T-helper 1 cell treated with Interleukin-12 subunit alpha and Interleukin-12 subunit beta and Interleukin-4 antibody, amounts not matched to agents 30 μg/mL and 1 μg/mL, for 36 hours (primary cell): ENCODE measurements around the gene DHX35.
"Not testable (repeated sequence)": the region's sequence is repeated elsewhere in the genome, so short reads cannot be mapped to it uniquely, and the experiment has no call there.

Experiments
- H3K27ac Mint-ChIP-seq: one replicate; pipeline ENCODE4 v1.8.0; 2021; ENCODE audit warnings: mild to moderate bottlenecking, mixed read lengths
- H3K27me3 Mint-ChIP-seq: one replicate; pipeline ENCODE4 v1.8.0; 2021; ENCODE audit warnings: low read depth, mixed read lengths
- H3K36me3 Mint-ChIP-seq: one replicate; pipeline ENCODE4 v1.8.0; 2021; ENCODE audit warnings: low read depth, mixed read lengths
- H3K4me1 Mint-ChIP-seq: one replicate; pipeline ENCODE4 v1.8.0; 2021; ENCODE audit warnings: low read depth, mixed read lengths
- H3K4me3 Mint-ChIP-seq: one replicate; pipeline ENCODE4 v1.8.0; 2021; ENCODE audit warnings: mild to moderate bottlenecking, moderate library complexity, mixed read lengths
- H3K9me3 Mint-ChIP-seq: one replicate; pipeline ENCODE4 v1.8.0; 2021; ENCODE audit warnings: mixed read lengths

The DHX35 gene

GRCh38 chr20:38953630-38954340 is 8.4 kb upstream of the DHX35 start:
- no peak overlapping the region for H3K27ac Mint-ChIP-seq
- H3K36me3 Mint-ChIP-seq = peaks cover 15% of the 10 kb centered on the region
- H3K9me3 Mint-ChIP-seq = no peaks in the 10 kb centered on the region
- peaks cover 3% of the 10 kb centered on the region for H3K4me1 Mint-ChIP-seq
- no peaks in the 10 kb centered on the region for H3K27me3 Mint-ChIP-seq
- no peak overlapping the region for H3K4me3 Mint-ChIP-seq

DNA sequence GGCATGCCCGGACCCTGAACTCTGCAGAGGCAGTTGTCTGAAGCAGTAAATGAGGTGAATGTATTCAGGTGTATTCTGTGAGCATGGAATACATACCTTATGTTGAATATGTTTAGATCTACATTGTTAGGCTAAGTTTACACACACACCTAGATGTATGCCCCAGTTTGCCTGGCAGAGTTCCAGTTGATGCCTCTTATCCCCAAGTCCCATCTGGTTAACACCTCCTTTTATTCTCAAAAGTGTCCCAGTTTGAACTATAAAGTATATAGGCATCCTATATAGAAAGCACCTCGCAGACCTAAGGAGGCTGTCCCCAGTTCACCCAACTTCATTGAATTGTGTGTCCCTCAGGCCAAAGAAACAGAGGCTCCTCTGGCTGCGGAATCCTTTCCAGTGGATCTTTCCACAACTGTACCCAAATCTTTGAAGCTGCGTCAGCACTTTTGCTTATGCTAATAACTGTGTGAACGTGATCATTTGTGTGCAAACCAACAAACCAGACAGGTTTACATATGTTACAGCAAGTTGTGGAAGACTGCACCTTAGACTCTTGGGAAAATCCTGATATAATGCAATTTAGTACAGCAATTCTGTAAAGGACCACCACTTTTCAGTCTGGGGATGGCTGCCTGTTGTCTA is 4.8 kb upstream of the DHX35 start:
- peaks cover 7% of the 10 kb centered on the region for H3K36me3 Mint-ChIP-seq

DNA sequence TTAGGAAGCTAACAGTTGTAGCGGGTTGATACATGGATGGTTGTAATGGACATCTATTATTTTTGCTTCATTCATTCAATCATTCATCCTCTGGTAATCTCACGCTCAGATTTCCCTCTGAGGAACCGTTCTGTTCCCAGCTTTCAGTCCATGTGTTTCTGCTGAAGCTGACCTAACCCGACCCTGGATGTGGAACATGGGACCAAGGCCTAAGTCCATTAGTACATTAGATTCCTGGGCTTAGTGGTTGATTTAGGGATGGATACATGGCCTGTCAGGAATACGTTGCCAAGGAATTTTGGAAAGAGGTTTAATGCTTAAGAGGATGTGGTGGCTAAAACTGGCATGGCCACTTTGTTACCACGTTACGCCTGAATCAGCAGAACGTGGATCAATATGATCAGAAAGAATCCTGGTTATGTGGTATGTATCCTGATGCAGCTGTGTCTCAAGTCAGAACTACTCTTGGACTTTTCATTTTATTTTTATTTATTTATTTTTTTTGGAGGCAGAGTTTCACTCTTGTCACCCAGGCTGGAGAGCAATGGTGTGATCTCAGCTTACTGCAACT is 4.1 kb upstream of the DHX35 start:
- H3K27me3 Mint-ChIP-seq = no peaks in the 10 kb centered on the region
- no peak overlapping the region for H3K27ac Mint-ChIP-seq
- peaks cover 6% of the 10 kb centered on the region for H3K36me3 Mint-ChIP-seq
- H3K4me3 Mint-ChIP-seq = no peak overlapping the region
- H3K4me1 Mint-ChIP-seq = peaks cover 16% of the 10 kb centered on the region
- H3K9me3 Mint-ChIP-seq = no peaks in the 10 kb centered on the region

More for the DNA sequence above, 4.8 kb upstream of the DHX35 start:
- H3K4me3 Mint-ChIP-seq = no peak overlapping the region
- no peaks in the 10 kb centered on the region for H3K27me3 Mint-ChIP-seq
- no peak overlapping the region for H3K27ac Mint-ChIP-seq
- H3K4me1 Mint-ChIP-seq = peaks cover 14% of the 10 kb centered on the region
- H3K9me3 Mint-ChIP-seq = no peaks in the 10 kb centered on the region

DNA sequence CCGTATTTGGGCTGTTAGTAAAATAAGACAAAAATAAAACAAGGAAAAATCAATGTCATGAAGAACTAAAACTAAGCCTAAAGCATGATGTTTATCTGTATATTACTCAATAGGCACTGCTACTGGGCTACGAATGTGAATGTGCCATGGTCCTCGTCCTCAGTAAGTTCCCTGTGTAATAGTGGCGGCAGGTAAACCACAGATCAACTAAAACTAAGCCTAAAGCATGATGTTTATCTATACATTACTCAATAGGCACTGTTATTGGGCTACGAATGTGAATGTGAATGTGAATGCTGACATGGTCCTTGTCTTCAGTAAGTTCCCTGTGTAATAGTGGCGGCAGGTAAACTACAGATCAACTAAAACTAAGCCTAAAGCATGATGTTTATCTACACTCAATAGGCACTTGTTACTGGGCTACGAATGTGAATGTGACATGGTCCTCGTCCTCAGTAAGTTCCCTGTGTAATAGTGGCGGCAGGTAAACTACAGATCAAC is 1.9 kb upstream of the DHX35 start:
- H3K27me3 Mint-ChIP-seq, H3K27ac Mint-ChIP-seq, H3K4me3 Mint-ChIP-seq, H3K9me3 Mint-ChIP-seq: not testable (repeated sequence)
- H3K4me1 Mint-ChIP-seq = peaks cover 25% of the 10 kb centered on the region
- peaks cover 11% of the 10 kb centered on the region for H3K36me3 Mint-ChIP-seq

DNA sequence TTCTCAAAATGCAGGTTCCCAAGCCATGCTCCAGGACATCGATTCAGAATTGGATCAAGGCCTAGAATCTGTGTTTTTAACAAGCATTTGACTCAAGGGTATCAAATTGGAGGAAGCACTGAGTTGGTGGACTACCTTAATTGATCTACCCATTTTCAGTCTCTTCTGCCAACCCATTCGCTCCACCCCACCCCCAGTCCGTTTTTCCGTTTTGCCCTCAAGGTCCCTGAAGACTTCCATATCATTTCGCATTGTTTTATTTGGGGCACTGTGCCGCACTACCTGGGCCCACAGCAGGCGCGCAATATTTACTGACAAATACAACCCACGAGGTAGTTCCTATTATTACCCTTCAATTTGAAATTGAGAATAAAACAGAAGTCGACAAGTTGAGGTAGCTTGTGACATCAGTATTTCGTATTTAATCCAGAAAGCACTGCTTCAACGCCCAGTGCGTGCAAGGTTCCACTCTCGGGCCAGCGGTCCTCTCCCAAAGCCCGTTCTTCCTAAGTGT is 557 bp upstream of the DHX35 start:
- H3K27me3 Mint-ChIP-seq = no peaks in the 10 kb centered on the region
- H3K4me3 Mint-ChIP-seq = peak overlapping the region; percentile 91
- H3K9me3 Mint-ChIP-seq = no peaks in the 10 kb centered on the region
- H3K4me1 Mint-ChIP-seq = peaks cover 26% of the 10 kb centered on the region
- peak overlapping the region; percentile 94 for H3K27ac Mint-ChIP-seq
- H3K36me3 Mint-ChIP-seq = peaks cover 12% of the 10 kb centered on the region

DNA sequence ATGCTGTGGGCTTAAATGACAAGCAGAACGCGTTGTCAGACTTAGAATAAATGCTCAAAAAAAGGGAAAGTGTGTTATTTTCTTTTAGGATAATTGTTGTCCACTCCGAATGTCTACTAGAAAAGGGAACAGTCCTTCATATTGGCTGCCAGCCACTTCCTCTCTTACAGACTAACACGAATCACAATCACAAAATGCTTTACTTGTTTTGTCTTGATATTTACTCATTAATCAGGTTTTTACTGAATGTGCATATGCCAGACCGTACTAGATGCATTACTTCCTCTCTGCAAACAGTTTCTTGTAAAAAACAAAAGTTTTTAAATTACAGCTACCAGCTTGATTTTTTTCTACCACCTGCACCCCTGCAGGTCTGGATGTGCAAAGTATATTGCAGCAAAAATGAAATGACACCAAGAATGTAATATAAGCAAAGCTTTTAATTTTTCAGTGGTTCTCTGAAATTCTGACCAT is 821 bp downstream of the DHX35 start:
- Mint-ChIP-seq H3K36me3 (peaks cover 12% of the 10 kb centered on the region), H3K9me3 (no peaks in the 10 kb centered on the region), H3K4me3 (peak overlapping the region; percentile 92), H3K4me1 (peaks cover 28% of the 10 kb centered on the region), H3K27ac (peak overlapping the region; percentile 82), H3K27me3 (no peaks in the 10 kb centered on the region)

GRCh38 chr20:38963745-38964144 is 1.6 kb downstream of the DHX35 start:
- Mint-ChIP-seq H3K9me3 (no peaks in the 10 kb centered on the region), H3K36me3 (peaks cover 12% of the 10 kb centered on the region), H3K4me3 (no peak overlapping the region), H3K27ac (no peak overlapping the region), H3K4me1 (peaks cover 28% of the 10 kb centered on the region), H3K27me3 (no peaks in the 10 kb centered on the region)

DNA sequence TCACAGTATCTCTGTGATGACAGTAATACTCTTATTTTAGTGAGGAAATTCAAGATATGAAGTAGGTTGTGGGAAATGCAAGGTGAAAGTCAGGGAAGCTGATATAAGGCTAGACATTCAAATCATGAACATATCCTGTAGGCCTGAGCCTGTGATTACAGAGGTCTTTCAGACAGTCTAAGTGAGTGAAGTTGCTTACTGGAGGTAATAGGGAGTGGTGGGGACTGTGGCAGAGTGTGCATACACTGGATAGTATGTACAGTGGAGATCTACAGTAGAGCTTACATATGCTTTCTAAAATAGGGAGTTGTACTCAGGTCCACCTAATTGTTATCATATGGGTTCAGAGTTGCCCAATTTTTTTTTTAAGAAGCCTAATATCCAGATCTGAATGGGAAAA is 3.1 kb downstream of the DHX35 start:
- no peaks in the 10 kb centered on the region for H3K9me3 Mint-ChIP-seq
- H3K36me3 Mint-ChIP-seq = peaks cover 15% of the 10 kb centered on the region
- H3K27ac Mint-ChIP-seq = no peak overlapping the region
- H3K4me1 Mint-ChIP-seq = peaks cover 28% of the 10 kb centered on the region
- no peaks in the 10 kb centered on the region for H3K27me3 Mint-ChIP-seq
- no peak overlapping the region for H3K4me3 Mint-ChIP-seq

DNA sequence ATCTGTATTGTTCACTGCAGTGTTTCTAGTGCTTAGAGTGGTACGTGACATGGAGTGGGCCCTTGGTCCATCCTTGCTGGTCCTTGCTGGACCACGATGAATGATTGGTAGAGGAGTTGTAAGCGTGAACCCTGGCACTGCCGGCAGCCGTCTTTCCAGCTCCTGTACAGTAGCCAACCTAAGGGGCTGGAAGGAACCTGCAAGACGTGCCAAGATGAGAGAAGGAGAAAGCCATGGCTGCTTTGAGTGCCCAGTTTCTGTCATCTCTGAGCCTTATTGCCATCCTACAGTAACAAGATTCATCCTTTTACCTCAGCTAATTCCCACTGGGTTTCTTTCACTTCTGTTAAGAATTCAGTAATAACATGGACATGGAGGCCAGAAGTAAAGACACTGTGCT is 5.9 kb downstream of the DHX35 start:
- no peak overlapping the region for H3K4me3 Mint-ChIP-seq
- H3K27me3 Mint-ChIP-seq = no peaks in the 10 kb centered on the region
- peaks cover 13% of the 10 kb centered on the region for H3K4me1 Mint-ChIP-seq
- no peaks in the 10 kb centered on the region for H3K9me3 Mint-ChIP-seq
- H3K27ac Mint-ChIP-seq = no peak overlapping the region
- H3K36me3 Mint-ChIP-seq = peaks cover 19% of the 10 kb centered on the region

- H3K9me3 Mint-ChIP-seq = no peaks in the 10 kb centered on the region
- no peak overlapping the region for H3K27ac Mint-ChIP-seq
- peaks cover 19% of the 10 kb centered on the region for H3K36me3 Mint-ChIP-seq
- no peak overlapping the region for H3K4me3 Mint-ChIP-seq
- no peaks in the 10 kb centered on the region for H3K27me3 Mint-ChIP-seq
- H3K4me1 Mint-ChIP-seq = peaks cover 6% of the 10 kb centered on the region
Observed at GRCh38 chr20:38969708-38970107, 7.6 kb downstream of the DHX35 start.

GRCh38 chr20:38970302-38970701 is 8.2 kb downstream of the DHX35 start:
- no peak overlapping the region for H3K27ac Mint-ChIP-seq

DNA sequence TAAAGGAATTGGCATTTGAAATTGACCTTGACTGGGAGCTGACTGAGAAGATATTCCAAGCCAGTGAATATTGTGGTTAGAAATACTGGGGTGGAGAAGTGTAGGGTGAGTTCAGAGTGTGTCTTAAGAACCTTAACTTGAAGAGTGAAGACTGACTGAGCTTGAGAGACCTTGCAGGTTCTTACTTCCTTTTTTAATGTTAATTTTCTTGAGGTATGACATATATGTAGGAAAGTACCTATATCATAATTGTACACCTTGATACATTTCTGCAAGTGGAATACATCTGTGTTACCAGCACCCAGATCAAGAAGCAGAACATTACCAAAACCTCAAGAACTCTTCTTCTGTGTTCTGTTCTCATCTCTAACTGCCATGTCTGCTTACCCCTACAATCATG is 11.0 kb downstream of the DHX35 start:
- Mint-ChIP-seq H3K9me3 (no peaks in the 10 kb centered on the region), H3K36me3 (peaks cover 15% of the 10 kb centered on the region), H3K27me3 (no peaks in the 10 kb centered on the region), H3K4me3 (no peak overlapping the region), H3K27ac (no peak overlapping the region), H3K4me1 (no peaks in the 10 kb centered on the region)

More at GRCh38 chr20:38970302-38970701, 8.2 kb downstream of the DHX35 start:
- Mint-ChIP-seq H3K27me3 (no peaks in the 10 kb centered on the region), H3K4me3 (no peak overlapping the region), H3K4me1 (peaks cover 2% of the 10 kb centered on the region), H3K9me3 (no peaks in the 10 kb centered on the region), H3K36me3 (peaks cover 15% of the 10 kb centered on the region)

- H3K4me1 Mint-ChIP-seq = no peaks in the 10 kb centered on the region
- no peak overlapping the region for H3K27ac Mint-ChIP-seq
- H3K36me3 Mint-ChIP-seq = peaks cover 15% of the 10 kb centered on the region
- H3K4me3 Mint-ChIP-seq = no peak overlapping the region
- H3K27me3 Mint-ChIP-seq = no peaks in the 10 kb centered on the region
- no peaks in the 10 kb centered on the region for H3K9me3 Mint-ChIP-seq
Observed at GRCh38 chr20:38973645-38974044, 11.5 kb downstream of the DHX35 start.

DNA sequence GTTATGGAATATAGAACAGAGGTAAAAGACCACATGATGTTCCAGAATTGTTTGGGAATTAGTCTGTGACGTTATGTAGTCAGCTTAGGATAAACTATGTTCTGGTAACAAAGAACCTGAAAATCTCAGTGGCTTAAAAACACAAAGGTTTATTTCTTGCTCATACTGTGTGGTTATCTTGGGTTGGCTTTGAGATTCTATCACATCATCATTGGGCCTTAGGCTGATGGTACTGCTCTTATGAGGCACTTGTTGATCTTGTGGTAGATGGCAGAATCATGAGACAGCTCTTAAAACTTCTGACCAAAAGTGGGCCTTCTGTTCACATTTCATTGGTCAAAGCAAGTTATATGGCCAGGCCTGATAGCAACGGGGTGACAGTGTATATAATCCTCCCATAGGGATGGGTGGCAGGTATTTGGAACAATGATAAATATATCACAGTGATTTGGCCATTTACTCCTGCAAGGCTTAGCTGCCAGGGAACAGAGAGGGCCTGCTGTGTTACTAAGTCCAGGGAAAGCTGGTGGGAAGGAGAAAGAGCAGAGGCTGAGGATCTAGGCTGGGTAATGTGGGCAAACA is 13.5 kb downstream of the DHX35 start:
- Mint-ChIP-seq H3K9me3 (no peaks in the 10 kb centered on the region), H3K4me3 (no peak overlapping the region), H3K4me1 (no peaks in the 10 kb centered on the region), H3K36me3 (peaks cover 8% of the 10 kb centered on the region), H3K27ac (no peak overlapping the region), H3K27me3 (no peaks in the 10 kb centered on the region)
